GM23248 (cell line): ENCODE measurements around the gene C19orf33. TPM values are rescaled to one million over a fixed set of nuclear protein-coding genes. Genes with fewer than 3 reads are reported as not detected.

Experiments
- DNase-seq: peaks from one replicate; pipeline ENCODE4 v3.0.0-alpha.2; 2015
- H2AFZ ChIP-seq: fragments of 200-600 bp; sonication (generic); 2 replicates; pipeline ENCODE4 v1.6.1; 2016; ENCODE audit warnings: antibody characterized with exemption
- H3F3A ChIP-seq: fragments of 200-600 bp; sonication (generic); 2 replicates; pipeline ENCODE4 v1.6.1; 2016; ENCODE audit warnings: mild to moderate bottlenecking, antibody characterized with exemption, mixed run types; ENCODE audit not compliant: insufficient read depth
- H3K27ac ChIP-seq: fragments of 200-600 bp; sonication (generic); 2 replicates; pipeline ENCODE4 v1.5.1; 2016; ENCODE audit warnings: mild to moderate bottlenecking
- H3K27me3 ChIP-seq: fragments of 200-600 bp; sonication (generic); replicated peaks from 2 replicates; pipeline ENCODE4 v1.6.1; 2016; ENCODE audit warnings: mild to moderate bottlenecking; ENCODE audit not compliant: insufficient read depth
- H3K36me3 ChIP-seq: fragments of 200-600 bp; sonication (generic); 2 replicates; pipeline ENCODE4 v1.6.1; 2016; ENCODE audit warnings: low read depth, mild to moderate bottlenecking
- H3K4me1 ChIP-seq: fragments of 200-600 bp; sonication (generic); 2 replicates; pipeline ENCODE4 v1.6.1; 2016; ENCODE audit warnings: mild to moderate bottlenecking; ENCODE audit not compliant: insufficient read depth
- H3K4me2 ChIP-seq: fragments of 200-600 bp; sonication (generic); one replicate; pipeline ENCODE4 v1.6.1; 2016; ENCODE audit warnings: mild to moderate bottlenecking; ENCODE audit not compliant: unreplicated experiment
- H3K4me3 ChIP-seq: fragments of 200-600 bp; sonication (generic); 2 replicates; pipeline ENCODE4 v1.5.1; 2016; ENCODE audit warnings: mild to moderate bottlenecking
- H3K79me2 ChIP-seq: fragments of 200-600 bp; sonication (generic); 2 replicates; pipeline ENCODE4 v1.6.1; 2016; ENCODE audit warnings: mild to moderate bottlenecking; ENCODE audit not compliant: insufficient read depth
- H3K9ac ChIP-seq: fragments of 200-600 bp; sonication (generic); 2 replicates; pipeline ENCODE4 v1.6.1; 2016; ENCODE audit warnings: mild to moderate bottlenecking
- H3K9me2 ChIP-seq: fragments of 200-600 bp; sonication (generic); 2 replicates; pipeline ENCODE4 v1.6.1; 2016; ENCODE audit warnings: mixed run types, mild to moderate bottlenecking, moderate library complexity; ENCODE audit not compliant: insufficient read depth
- H3K9me3 ChIP-seq: fragments of 200-600 bp; sonication (generic); one replicate; pipeline ENCODE4 v1.6.1; 2017; ENCODE audit warnings: low read depth
- H4K20me1 ChIP-seq: fragments of 200-600 bp; sonication (generic); 2 replicates; pipeline ENCODE4 v1.6.0; 2016; ENCODE audit not compliant: insufficient read depth
- EZH2 ChIP-seq: fragments of 200-600 bp; sonication (generic); IDR thresholded peaks from 2 replicates; pipeline ENCODE4 v1.6.1; 2018; ENCODE audit warnings: antibody characterized with exemption, mild to moderate bottlenecking; ENCODE audit not compliant: insufficient read depth, poor library complexity, severe bottlenecking
- EZH2phosphoT487 ChIP-seq: fragments of 200-600 bp; sonication (generic); IDR thresholded peaks from 2 replicates; pipeline ENCODE4 v1.6.1; 2018; ENCODE audit warnings: antibody characterized with exemption, moderate library complexity, mild to moderate bottlenecking, low read depth; ENCODE audit not compliant: insufficient read depth
- WGBS, 2 experiments: methylation state at CpG; one replicate each; pipeline ENCODE4 v1.1.6; 2015 to 2017; ENCODE audit warnings: low lambda C conversion rate in 2 of 2, low coverage in 1 of 2; ENCODE audit errors: missing lambda C conversion rate in 2 of 2; 5-methylcytosine and 5-hydroxymethylcytosine counted together
- in situ Hi-C: fragments of 300-500 bp; cut with MboI; formaldehyde crosslinking; loops from 2 replicates; pipeline ENCODE4 v1.15.0; 2020
- polyA plus RNA-seq: library from polyadenylated mRNA; unstranded; fragments of >200 nt; fragmentation: Nextera tagmentation; extraction: Ambion mirVana; gene quantifications from 2 replicates; pipeline ENCODE4 v1.2.1, GENCODE V29; 2016
- total RNA-seq: library from RNA; depleted of rRNA; stranded (reverse); fragments of >200 nt; shearing (Covaris generic); gene quantifications from 2 replicates; pipeline ENCODE4 v1.2.3, GENCODE V29; 2014

C19orf33 gene
- total and polyA plus RNA-seq, 2 experiments from 2014 or later = not detected

- Histone ChIP-seq H3K4me1 (peaks cover 44% of the 10 kb centered on the region), H3K9me2 (no peaks in the 10 kb centered on the region), H3K27ac (no peak overlapping the region), H3K27me3 (no peaks in the 10 kb centered on the region), H3K36me3 (no peaks in the 10 kb centered on the region), H3K79me2 (no peaks in the 10 kb centered on the region), H3K4me2 (no peak overlapping the region), H3F3A (peaks cover 31% of the 10 kb centered on the region), H2AFZ (no peak overlapping the region), H3K9me3 (no peaks in the 10 kb centered on the region), H3K9ac (no peak overlapping the region), H4K20me1 (no peaks in the 10 kb centered on the region), H3K4me3 (no peak overlapping the region)
- TF ChIP-seq EZH2 = no peak
- no peak for TF ChIP-seq EZH2phosphoT487
- no peak for DNase-seq
- WGBS, 2 experiments = 54 to 63% methylated on average over 2 of the region's 2 CpGs
- in situ Hi-C loops = no loop called here
Measured at GRCh38 chr19:38273499-38273898, 30.6 kb upstream of the C19orf33 start.

GRCh38 chr19:38274739-38275138 is 29.3 kb upstream of the C19orf33 start:
- no peak overlapping the region for H3K9ac ChIP-seq
- H3K4me2 ChIP-seq = no peak overlapping the region
- H2AFZ ChIP-seq = peak overlapping the region; percentile 3; the same call in 1 of the 2 replicates
- H3K27me3 ChIP-seq = no peaks in the 10 kb centered on the region
- H3K36me3 ChIP-seq = no peaks in the 10 kb centered on the region
- H3K79me2 ChIP-seq = no peaks in the 10 kb centered on the region
- peaks cover 47% of the 10 kb centered on the region for H3K4me1 ChIP-seq
- in situ Hi-C loops = no loop called here
- DNase-seq = no peak
- no peak overlapping the region for H3K27ac ChIP-seq
- peaks cover 37% of the 10 kb centered on the region for H3F3A ChIP-seq
- H3K9me3 ChIP-seq = no peaks in the 10 kb centered on the region
- WGBS, 2 experiments = 47 to 54% methylated on average over 9 of the region's 9 CpGs
- no peaks in the 10 kb centered on the region for H3K9me2 ChIP-seq
- no peaks in the 10 kb centered on the region for H4K20me1 ChIP-seq
- no peak for TF ChIP-seq EZH2
- no peak for TF ChIP-seq EZH2phosphoT487
- no peak overlapping the region for H3K4me3 ChIP-seq

- no peaks in the 10 kb centered on the region for H3K9me2 ChIP-seq
- H3K4me2 ChIP-seq = peak overlapping the region; percentile 60
- WGBS, 2 experiments = 91 to 94% methylated on average over 7 of the region's 7 CpGs
- H2AFZ ChIP-seq = peak overlapping the region; percentile 7; the same call in 1 of the 2 replicates
- no peak for DNase-seq
- in situ Hi-C loops = no loop called here
- TF ChIP-seq EZH2phosphoT487 = no peak
- no peak for TF ChIP-seq EZH2
- no peaks in the 10 kb centered on the region for H3K79me2 ChIP-seq
- peak overlapping the region; percentile 66 for H3K27ac ChIP-seq
- peak overlapping the region; percentile 30; the same call in 1 of the 2 replicates for H3K4me3 ChIP-seq
- peaks cover 31% of the 10 kb centered on the region for H3F3A ChIP-seq
- H3K27me3 ChIP-seq = no peaks in the 10 kb centered on the region
- H4K20me1 ChIP-seq = no peaks in the 10 kb centered on the region
- H3K9ac ChIP-seq = peak overlapping the region; percentile 28; the same call in 1 of the 2 replicates
- no peaks in the 10 kb centered on the region for H3K36me3 ChIP-seq
- no peaks in the 10 kb centered on the region for H3K9me3 ChIP-seq
- peaks cover 33% of the 10 kb centered on the region for H3K4me1 ChIP-seq
Measured at GRCh38 chr19:38276942-38277517, 27.0 kb upstream of the C19orf33 start.

- Histone ChIP-seq H3K27me3 (no peaks in the 10 kb centered on the region), H3F3A (peaks cover 31% of the 10 kb centered on the region), H3K79me2 (no peaks in the 10 kb centered on the region), H4K20me1 (no peaks in the 10 kb centered on the region), H3K4me1 (peaks cover 33% of the 10 kb centered on the region), H3K9me3 (no peaks in the 10 kb centered on the region), H2AFZ (peak overlapping the region; percentile 7; the same call in 1 of the 2 replicates), H3K36me3 (no peaks in the 10 kb centered on the region), H3K9ac (peak overlapping the region; percentile 28; the same call in 1 of the 2 replicates), H3K4me2 (peak overlapping the region; percentile 60), H3K4me3 (peak overlapping the region; percentile 30; the same call in 1 of the 2 replicates), H3K27ac (peak overlapping the region; percentile 66), H3K9me2 (no peaks in the 10 kb centered on the region)
- WGBS, 2 experiments = 50 to 65% methylated on average over 5 of the region's 5 CpGs
- DNase-seq = peak; percentile 70
- TF ChIP-seq EZH2phosphoT487 = no peak
- TF ChIP-seq EZH2 = no peak
- in situ Hi-C loops = no loop called here
Measured at GRCh38 chr19:38277549-38277948, 26.5 kb upstream of the C19orf33 start.
